LNCaP clone FGC (cell line): ENCODE results near the gene CDK9.

Experiments used
- DNase-seq: peaks from one replicate; pipeline ENCODE4 v3.0.0-alpha.2; 2011; ENCODE audit warnings: low read depth
- H3K4me3 ChIP-seq: 2 replicates; pipeline ENCODE4 v1.5.1; 2011; ENCODE audit warnings: mild to moderate bottlenecking, low read depth, low read length, control low read depth
- CTCF ChIP-seq: IDR thresholded peaks from 2 replicates; pipeline ENCODE4 v1.5.1; 2012; ENCODE audit warnings: mild to moderate bottlenecking; ENCODE audit not compliant: control insufficient read depth, insufficient read depth; ENCODE audit errors: extremely low read depth

Gene CDK9

GRCh38 chr9:127763918-127764384 is 21.9 kb upstream of the CDK9 start:
- no peak for DNase-seq
- no peak overlapping the region for H3K4me3 ChIP-seq
- no peak for TF ChIP-seq CTCF

- H3K4me3 ChIP-seq = no peak overlapping the region
- DNase-seq = no peak
- TF ChIP-seq CTCF = no peak
These were observed 20.4 kb upstream of the CDK9 start for GRCh38 chr9:127765418-127765817.

GRCh38 chr9:127767410-127767809 is 18.4 kb upstream of the CDK9 start:
- no peak for DNase-seq
- no peak overlapping the region for H3K4me3 ChIP-seq
- TF ChIP-seq CTCF = no peak

- H3K4me3 ChIP-seq = no peak overlapping the region
- no peak for DNase-seq
- no peak for TF ChIP-seq CTCF
These were observed 17.9 kb upstream of the CDK9 start for GRCh38 chr9:127767909-127768331.

- no peak for TF ChIP-seq CTCF
- no peak for DNase-seq
- H3K4me3 ChIP-seq = no peak overlapping the region
These were observed 17.1 kb upstream of the CDK9 start for GRCh38 chr9:127768698-127769097.

GRCh38 chr9:127769101-127769500 is 16.7 kb upstream of the CDK9 start:
- no peak overlapping the region for H3K4me3 ChIP-seq
- DNase-seq = no peak
- TF ChIP-seq CTCF = no peak

GRCh38 chr9:127769929-127770582 is 15.8 kb upstream of the CDK9 start:
- no peak overlapping the region for H3K4me3 ChIP-seq
- DNase-seq = no peak
- TF ChIP-seq CTCF = no peak
